Transverse colon (tissue), 3 donors: Measurements from ENCODE around the gene KIF2A.

ENCODE experiments used
- CTCF ChIP-seq, 5 experiments: fragments of 200-600 bp in 3 of 5; fragments of 450-650 bp in 2 of 5; sonication (generic) in 3 of 5; IDR thresholded peaks; 1 replicate in 2 of 5; 2 replicates in 3 of 5; pipeline ENCODE4 v1.5.1; 2016 to 2017; ENCODE audit warnings: antibody characterized with exemption in 5 of 5, inconsistent platforms in 3 of 5, mild to moderate bottlenecking in 2 of 5, moderate library complexity in 1 of 5
- EP300 ChIP-seq: sonication (generic); formaldehyde crosslinking; IDR thresholded peaks from one replicate; pipeline ENCODE4 v1.6.1; 2017; ENCODE audit warnings: antibody characterized with exemption, low read depth

DNA sequence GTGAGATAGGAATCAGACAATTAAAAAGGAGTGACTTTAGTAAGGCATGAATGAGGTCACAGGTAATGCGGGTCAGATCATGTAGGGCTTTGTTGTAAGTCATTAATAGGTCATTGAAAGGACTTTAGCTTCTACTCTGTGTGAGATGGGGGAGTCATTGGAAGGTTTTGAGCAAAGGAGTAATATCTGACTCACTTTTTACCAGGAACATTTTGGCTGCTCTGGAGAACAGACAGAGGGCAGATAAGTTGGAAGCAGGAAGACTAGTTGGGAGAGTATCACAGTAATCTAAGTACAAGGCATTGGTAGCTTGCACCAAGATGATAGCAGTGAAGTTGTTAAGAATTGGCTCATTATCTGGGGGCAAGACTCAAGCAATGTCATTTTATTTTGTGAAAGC, 37.4 kb downstream of the KIF2A start:
- no peak for TF ChIP-seq CTCF (IDR thresholded peaks at IDR 0.05)
- TF ChIP-seq EP300: no peak
